GM19452 (cell line): ENCODE measurements around the gene RNF13.
A peak's percentile ranks its signal among the peaks of the same experiment; 100 is the strongest.
"Not testable (repeated sequence)": the region's sequence is repeated elsewhere in the genome, so short reads cannot be mapped to it uniquely, and the experiment has no call there.

Experiments used
- ATAC-seq: cut with Tn5 transposase; IDR thresholded peaks from one replicate; pipeline ENCODE4 v1.9.1; 2021; ENCODE audit not compliant: unreplicated experiment

The RNF13 gene

DNA sequence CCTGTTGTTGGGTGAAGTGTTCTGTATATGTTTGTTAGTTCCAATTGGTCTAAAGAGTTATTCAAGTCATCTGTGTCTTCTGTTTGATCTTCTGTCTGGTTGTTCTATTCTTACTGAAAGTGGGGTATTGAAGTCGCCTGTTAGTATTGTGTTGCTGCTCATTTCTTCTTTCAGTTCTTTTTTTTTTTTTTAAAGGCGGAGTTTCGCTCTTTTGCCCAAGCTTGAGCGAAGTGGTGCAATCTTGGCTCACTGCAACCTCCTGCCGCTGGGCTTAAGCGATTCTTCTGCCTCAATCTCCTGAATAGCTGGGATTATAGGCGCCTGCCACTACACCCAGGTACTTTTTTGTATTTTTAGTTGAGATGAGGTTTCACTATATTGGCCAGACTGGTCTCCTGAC, 134.2 kb downstream of the RNF13 start:
- no peak for ATAC-seq

- no peak for ATAC-seq
Measured at GRCh38 chr3:149949181-149949580, 136.2 kb downstream of the RNF13 start.

DNA sequence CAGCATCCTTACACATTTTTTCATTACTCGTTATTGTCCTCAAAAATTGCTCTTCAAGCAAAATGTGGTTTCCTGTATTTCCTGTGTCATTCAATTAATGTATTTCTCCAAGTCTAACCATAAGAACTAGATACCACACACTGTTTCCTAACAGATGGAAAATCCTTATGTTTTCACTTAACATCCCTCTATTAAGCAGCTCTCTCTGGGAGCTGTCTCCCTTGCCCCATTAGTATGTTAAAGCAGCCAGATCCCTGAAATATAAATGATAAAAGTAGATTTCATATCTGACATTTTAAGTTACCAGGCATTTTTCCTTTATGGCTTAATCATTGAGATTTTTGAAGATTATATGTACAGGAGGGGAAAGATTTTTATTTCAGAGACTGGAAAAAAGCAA, 141.8 kb downstream of the RNF13 start:
- ATAC-seq: no peak

DNA sequence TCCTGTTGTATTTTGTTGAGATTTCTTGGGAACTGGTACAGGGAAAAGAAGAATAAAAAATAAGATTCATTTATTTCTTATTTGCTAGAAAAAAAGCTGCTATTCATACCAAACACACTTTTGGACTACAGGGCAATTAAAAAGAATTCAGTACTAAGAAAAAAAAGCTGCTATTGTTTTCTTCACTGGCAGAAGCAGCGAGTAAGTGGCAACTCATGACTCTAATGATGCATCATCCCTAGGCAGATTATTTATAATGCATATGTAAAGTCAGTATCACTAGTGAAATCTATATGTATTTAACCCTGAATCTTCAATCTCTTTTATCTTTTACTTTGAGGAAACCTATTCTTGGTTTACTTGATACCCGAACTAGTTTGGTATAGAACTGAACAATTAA, 142.4 kb downstream of the RNF13 start:
- ATAC-seq: no peak

GRCh38 chr3:149957361-149958125, 144.5 kb downstream of the RNF13 start:
- ATAC-seq: no peak

DNA sequence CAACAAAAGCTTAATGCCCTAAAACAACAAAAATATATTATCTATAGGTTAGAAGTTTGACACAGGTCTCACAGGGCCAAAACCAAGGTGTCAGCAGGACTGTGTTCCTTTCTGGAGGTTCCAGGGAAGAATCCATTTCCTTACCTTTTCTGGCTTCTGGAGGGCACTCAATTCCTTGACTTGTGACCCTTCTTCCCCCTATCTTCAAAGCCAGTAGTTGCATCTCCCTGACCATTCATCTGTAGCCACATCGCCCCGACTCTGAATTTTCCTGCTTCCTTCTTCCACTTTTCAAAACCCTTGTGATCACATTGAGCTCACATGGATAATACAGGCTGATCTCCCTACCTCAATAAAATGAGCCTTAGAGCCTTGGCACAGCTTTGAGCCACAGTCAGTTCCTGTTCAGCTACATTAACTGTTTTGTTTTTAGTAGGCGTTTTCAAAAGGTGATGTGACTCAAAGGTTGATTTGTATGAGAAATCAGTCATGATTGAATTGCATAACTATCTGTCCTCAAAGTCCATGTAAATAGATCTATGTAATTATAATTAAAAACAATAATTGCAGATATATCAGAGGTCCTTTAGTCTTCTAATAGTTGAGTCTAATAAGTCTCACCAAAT, 145.3 kb downstream of the RNF13 start:
- no peak for ATAC-seq

DNA sequence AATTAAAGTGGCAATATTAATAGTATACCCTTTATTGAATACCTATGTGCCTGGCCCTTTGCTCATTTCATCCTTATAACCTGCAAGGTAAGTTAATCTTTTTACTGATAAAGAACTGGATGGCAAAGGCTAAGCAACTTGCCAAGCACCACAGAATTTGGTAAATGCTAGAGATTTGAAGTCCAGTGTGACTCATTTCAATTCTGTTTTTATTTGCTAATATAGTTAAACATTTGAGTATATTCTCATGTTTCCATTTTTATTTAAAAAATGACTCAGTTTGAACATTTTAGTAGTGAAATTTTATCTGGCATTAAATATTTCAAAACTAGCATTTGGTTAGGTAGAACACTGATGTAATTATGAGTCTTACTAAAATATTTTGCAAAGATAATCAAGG, 146.4 kb downstream of the RNF13 start:
- no peak for ATAC-seq

DNA sequence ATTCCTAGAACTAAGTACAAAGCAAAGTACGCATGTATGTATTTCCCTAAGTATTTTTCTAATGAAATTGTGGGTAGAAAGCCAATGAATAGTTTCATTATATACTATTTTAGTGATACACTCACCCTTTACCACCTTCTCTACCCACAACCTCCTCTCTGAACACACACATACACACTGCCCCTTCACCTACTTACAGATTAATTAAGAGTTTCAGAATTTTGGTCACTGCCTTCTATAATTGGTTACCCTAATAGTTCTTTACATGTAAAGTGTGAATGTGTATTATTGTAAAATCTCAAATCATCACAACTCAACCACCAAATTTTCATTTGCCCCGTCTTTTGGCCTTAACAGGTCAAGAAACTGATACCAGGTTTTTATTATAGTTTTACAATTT, 150.5 kb downstream of the RNF13 start:
- no peak for ATAC-seq

GRCh38 chr3:149964291-149964690, 151.3 kb downstream of the RNF13 start:
- no peak for ATAC-seq

DNA sequence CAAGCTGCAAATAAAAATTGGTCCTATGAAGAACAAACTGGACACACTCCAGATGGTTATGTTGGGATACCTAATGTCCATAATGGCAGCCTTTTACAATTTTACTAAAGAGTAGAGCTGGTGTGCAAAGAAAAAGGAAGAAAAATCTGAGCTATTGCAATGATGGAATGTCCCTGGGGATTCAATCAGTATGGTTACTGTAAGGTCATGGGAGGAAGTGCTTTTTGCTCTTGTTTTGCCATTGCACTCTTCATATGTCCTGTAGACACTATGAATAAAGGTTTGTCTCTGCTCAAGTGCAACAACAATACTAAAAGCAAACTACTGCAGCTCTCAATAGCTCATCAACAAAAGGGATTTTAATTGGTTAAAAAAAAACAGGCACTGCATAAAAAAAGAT, 152.3 kb downstream of the RNF13 start:
- no peak for ATAC-seq

GRCh38 chr3:149967086-149967685, 154.2 kb downstream of the RNF13 start:
- ATAC-seq: no peak

- ATAC-seq: no peak
Measured at GRCh38 chr3:149968216-149968615, 155.2 kb downstream of the RNF13 start.

DNA sequence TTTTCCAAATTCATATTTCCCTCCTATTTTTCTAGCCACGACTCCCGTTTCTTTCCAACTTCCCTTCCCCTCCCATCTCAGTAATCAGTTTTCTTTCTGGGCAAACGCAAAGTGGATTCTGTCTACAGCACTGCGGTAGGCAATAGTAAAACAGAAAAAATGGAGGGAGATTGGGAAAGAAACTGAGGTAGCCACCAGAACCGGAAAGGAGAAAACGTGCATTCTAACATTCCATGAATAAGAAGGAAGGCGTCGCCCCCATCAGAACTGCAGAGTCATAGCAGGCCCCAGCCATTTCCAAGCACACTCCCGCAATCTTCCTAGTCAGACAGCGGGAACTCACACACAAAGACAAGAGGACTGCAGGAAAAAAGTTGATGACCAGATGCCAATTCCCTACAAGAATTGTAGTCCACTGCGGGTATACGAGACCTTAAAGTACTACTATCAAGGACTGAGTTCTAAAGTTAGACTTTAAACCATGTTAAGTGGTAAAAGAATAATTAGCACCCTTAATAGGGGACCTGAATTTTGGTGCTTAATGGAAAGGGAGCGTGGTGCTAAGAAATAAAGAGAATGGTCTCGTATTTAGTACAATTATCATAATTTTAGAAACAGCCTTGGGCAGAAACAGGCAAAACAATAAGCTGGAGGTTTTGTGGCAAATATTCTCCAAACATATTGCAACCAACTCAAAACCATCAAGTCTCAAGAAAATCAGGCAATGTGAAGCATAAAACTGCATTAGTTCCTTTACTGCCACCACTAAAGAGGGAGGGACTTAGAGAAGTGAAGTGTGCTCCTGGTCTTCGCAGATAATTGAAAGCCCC, 156.3 kb downstream of the RNF13 start:
- ATAC-seq: no peak

DNA sequence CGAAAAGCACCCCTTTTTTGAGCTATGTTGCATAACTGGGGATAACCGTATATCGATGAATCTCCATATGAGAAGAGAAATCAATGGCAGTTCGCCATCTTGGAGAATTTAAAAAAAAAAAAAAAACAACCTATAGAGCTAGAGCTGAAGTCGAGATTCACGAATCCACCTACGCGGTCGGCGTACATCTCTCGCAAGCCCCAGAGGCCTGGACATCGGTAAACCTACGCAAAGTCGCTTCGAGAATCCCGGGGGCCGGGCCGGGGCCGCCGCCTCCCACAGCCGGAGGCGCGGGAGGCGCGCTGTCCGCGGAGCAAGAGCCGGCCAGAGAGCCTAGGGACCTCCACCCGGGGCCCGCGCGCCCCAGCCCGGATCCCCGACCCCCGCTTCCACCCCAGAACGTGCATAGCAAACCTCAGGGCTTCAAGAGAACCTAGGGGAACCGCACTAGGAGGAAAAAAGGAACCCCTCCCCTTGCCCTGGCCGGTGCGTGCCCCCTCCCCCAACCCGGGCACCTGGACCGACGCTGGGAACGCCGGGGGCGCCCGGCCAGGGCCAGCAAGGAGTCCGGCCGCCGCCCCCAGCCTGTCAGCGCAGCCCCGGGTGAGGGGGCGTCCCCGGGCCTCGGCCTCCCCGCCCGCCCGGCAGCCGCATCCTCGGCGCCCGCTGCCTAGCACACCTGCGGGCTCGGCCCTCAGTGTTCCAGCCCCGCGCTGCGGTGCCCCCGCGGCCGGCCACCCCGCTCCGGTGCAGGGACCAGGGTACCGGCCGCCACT, 157.1 kb downstream of the RNF13 start:
- ATAC-seq: peak; percentile 65

DNA sequence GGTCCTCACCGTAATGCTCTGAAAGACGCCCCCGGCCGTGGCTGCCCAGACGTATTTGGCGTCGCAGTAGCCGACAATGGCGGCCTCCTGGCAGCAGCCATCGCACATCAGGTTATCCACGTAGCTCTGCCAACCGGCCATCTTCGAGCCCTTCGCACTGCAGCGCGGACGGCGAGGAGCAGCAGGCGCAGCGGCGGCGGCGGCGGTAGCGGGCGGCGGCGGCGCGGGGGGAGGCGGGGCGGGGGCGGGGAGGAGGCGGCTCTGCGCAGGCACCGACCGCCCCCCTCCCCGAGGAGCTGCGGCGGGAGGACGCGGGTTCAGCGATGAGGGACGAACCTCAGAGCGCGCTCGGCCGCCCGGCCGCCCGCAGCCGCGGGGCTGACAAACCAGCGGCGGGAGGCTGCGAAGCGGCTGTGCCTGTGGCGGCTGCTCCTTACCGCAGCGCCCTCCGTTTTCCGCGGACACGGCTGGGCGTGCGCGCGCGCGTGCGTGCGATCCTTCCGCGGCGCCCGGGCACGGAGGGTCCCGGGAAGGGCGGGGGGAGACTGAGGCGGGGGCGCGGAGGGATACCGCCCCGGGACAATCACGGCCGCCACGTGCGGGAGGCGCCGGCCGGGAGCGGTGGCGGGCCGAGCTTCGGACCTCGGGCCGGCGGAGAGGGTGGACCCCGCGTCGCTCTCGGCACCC, 157.8 kb downstream of the RNF13 start, which contains the start of gene PFN2:
PFN2 (minus strand) TSS at position 180 of the 687 bp plus-strand sequence; CDS start at position 141, 39 bp downstream.
- ATAC-seq: peak; percentile 52

- ATAC-seq: no peak
Measured at GRCh38 chr3:149971403-149972075, 158.5 kb downstream of the RNF13 start.

- no peak for ATAC-seq
Measured at GRCh38 chr3:149975919-149976318, 162.9 kb downstream of the RNF13 start.

- no peak for ATAC-seq
Measured at GRCh38 chr3:149977386-149977785, 164.4 kb downstream of the RNF13 start.

GRCh38 chr3:149981979-149982378, 169.0 kb downstream of the RNF13 start:
- ATAC-seq: not testable (repeated sequence)
